NCI-H1092 treated with DMSO at 0.1 percent for 48 hours (cell line): ENCODE measurements around the gene PPP2R2D.
"Not testable (repeated sequence)": the region's sequence is repeated elsewhere in the genome, so short reads cannot be mapped to it uniquely, and the experiment has no call there.

Experiments used
- DNase-seq: peaks from one replicate; lab custom pipeline; 2025; lab: John Stamatoyannopoulos, UW

Gene PPP2R2D

DNA sequence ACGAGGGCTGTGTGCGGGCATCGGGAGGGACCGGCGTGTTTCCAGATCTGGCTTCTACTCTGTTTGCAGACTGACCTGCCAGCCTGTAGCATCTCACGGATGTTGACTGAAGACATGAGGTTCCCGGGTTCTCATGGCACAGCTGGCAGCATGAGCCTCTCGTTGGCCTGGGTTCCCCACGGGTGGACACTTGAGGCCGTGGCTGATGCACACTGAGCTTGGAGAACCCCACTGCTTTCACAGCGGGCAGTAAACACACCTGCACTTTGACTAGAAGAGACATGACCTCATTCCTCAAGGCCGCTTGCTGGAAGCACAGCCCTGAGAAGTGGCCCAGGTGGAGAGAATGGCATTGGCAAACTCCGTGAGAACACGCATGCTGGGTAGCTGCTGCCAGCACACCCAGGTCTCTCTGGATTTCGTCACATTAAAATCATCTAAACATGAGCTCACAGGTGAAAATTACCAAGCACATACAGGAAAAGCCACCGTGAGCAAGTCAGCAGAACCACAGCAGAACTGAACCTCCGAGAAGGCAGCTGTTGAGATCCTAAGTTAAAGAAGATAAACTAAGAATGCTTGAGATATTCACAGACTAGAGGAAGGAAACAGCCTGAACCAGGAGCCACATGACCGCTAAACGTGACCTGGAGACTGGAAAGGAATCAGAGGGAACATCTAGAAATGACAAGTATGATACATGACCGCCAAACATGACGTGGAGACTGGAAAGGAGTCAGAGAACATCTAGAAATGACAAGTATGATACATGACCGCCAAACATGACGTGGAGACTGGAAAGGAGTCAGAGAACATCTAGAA lies 48.4 kb downstream of the PPP2R2D start:
- DNase-seq, result no peak

DNA sequence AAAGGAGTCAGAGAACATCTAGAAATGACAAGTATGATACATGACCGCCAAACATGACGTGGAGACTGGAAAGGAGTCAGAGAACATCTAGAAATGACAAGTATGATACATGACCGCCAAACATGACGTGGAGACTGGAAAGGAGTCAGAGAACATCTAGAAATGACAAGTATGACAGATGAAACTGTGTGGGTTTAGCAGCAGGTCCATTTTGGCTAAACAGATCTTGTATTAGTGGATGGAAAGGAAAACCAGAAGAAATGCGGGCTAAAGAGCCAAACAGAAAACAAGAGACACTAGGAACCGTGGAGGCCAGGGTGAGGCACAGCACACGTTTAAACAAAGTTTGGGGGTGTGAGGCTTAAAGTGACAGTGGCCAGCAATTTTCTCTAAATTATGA lies 49.1 kb downstream of the PPP2R2D start:
- not testable (repeated sequence) for DNase-seq

DNA sequence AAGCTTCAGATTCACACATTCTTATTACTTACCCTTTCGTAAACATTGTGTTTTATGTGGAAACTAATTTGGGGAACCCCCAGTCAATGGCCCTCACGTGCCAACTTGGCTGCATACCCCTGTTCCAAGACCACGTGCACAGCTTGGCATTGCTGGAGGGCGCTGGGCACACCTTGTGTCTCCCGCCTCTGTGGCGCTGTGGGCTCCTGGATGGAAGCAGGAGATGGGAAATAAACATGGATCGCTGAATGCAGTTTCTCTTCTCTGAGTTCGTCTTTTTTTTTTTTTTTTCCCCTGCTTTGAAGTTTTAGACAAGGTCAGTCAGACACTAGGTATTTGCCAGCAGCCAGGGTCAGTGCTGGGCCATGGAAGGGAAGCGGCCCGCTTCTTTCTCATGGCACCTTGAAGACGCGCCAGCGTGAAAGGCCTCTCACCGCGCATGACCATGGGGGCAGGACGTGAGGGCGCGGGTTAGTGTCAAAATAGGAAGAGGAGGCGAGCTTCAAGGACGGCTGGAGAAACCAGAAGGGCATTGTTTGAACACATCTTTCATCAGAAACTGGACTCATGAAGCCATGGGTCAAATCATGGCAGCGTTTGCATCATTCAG lies 53.7 kb downstream of the PPP2R2D start:
- no peak for DNase-seq

DNA sequence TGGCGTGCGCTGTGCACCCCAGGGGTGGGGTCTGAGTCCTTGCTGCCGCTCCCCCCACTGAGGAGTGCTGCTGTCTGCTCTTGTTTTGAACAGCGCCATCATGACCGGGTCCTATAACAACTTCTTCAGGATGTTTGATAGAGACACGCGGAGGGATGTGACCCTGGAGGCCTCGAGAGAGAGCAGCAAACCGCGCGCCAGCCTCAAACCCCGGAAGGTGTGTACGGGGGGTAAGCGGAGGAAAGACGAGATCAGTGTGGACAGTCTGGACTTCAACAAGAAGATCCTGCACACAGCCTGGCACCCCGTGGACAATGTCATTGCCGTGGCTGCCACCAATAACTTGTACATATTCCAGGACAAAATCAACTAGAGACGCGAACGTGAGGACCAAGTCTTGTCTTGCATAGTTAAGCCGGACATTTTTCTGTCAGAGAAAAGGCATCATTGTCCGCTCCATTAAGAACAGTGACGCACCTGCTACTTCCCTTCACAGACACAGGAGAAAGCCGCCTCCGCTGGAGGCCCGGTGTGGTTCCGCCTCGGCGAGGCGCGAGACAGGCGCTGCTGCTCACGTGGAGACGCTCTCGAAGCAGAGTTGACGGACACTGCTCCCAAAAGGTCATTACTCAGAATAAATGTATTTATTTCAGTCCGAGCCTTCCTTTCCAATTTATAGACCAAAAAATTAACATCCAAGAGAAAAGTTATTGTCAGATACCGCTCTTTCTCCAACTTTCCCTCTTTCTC lies 55.0 kb downstream of the PPP2R2D start:
- DNase-seq, result no peak

DNA sequence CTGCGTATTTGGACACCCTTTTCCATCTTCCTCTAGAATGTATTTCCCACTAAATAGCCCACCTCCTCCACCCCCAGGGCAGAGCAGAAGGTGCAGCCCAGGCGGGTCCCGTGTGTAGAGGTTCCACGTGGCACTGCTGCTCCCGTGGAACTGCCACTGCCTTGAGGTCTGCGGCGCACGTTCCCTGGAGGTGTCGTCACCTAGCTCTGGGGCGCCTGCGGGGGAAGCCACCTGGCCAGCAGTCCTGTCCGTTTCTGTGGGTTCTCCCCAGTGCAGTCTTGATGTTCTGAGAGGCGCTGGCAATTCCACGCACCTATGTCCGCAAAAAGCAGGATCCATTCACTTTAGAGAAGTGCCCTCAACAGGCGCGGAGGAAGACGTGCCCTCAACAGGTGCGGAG lies 59.0 kb downstream of the PPP2R2D start:
- no peak for DNase-seq

DNA sequence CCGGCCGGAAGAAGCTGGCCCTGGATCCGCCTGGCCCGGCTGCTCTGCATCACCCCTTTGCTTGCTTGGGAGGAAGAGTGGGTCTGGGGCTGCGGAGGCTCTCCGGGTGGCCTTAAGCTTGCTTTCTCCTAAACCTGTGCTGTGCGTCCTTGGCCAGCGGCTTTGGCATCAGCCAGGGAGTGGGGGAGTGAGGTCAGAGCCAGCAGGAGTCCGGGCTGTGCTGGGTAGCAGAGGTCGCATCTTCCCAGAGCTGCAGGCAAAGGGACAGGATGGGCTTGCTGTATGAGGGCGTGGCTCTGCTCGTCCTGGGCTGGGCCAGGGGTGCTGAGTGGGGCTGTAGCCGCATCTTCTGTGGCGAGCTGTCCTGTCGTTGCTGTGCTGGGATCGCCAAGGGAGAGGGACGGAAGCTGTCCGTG lies 59.8 kb downstream of the PPP2R2D start:
- no peak for DNase-seq

DNA sequence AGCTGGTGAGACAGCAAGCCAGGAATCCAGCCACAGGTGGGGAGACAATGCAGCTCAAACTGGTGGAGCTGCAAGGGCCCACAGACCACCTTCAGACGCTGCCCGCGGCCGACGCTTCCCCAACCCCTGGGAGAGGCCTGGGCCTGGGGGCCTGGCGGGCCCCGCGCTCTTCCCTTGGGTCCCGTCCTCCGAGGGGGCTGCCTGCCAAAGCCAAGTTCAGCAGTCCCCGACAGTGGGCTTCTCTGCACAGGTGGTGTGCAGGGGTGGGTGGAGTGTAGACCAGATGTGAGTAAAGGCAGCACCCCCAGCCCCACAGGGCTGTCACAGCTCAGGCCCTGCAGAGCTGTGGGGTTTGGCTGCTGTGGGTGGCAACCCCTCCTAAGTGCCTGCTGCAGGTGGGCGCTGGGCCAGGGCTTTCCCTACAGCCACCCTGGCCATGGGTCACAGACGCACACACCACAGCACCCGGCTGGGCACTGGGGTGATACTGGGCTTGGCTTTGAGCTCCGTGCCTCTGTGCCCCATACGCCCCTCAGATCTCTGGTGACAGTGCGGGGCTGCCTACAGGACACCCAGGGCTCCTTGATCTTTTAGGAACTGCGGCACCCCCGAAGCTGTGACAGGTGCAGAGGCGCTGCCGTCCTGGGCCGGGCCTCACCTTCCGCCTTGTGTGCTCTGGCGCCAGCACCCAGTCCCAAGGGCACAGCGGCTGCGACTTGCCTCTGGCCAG lies 60.4 kb downstream of the PPP2R2D start:
- no peak for DNase-seq

DNA sequence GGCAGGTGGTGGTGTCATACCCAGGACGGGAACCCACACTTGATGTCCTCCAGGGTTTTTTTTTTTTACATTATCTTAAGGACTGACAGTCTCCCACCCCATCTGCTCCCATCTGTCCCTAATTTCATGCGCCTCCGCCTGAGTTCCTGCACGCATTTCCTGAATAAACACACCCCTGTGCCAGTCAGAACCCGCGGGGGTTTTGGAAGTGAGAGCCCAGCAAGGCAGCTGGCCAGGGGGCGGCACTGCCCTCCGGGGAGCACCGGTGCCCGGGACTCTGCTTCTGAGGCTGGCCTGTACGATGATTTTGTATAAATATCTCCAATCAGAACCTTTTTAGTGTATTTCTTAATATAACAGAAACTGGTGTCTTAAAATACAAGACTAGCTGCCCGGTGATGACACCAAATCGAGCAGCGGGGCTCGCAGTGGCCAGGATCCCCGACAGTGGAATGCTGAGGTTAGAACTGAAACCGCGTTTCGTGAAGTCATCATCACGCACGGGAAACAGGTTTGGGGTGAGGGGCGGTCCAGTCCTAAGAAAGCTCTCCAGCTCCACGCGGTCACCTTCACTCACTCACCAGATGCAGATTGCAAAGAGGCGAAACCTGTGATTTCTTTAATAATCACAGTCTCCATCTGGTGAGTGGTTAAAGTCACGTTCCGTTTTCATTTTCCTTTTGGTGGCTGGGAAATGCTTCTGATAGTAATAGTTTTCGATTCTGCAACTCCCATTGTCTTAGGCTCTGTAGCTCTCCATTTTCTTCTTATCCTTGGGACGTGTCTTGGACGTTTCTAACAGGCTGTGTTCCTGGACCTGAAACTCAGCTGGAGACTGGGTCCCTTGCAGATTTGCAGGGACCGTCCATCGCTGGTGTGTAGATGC lies 61.2 kb downstream of the PPP2R2D start:
- DNase-seq, result peak; percentile 3

DNA sequence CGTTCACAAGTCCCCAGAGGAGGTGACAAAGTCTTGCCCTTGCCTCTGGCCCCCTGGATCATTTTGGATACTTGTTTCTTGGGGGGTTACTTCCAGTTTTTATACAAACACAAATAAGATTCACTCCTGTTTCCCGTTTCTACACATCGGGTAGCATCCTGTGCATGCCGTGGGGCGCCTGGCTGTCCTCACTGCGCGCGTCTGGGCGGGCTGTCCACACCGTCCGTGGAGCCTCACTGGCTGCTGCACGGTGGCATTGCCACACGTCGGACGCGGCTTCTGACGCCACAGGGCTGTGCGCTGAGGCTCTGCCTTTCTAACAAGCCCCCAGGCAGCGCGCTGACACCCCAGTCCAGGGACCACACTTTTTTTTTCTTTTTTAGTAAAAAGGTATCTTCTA lies 62.5 kb downstream of the PPP2R2D start:
- DNase-seq, result no peak

DNA sequence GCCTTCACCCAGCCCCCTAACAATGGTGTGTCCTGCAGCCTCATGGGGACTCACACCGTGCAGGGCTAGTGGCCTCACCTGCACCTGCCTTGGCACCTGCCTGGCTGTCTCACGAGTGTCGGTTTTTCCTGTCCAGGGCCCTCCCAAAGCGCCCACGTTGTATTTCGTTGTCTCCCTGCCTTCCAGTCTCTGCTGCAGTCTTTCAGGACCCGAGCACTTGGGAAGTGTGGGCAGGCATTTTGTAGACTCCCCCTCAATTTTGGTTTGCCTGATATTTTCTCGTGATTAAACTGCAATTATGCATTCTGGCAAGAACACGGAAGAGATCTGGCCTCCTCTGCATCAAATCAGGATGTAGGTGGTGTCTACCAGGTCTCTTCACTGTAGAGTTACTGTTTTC lies 63.0 kb downstream of the PPP2R2D start:
- DNase-seq, result no peak

DNA sequence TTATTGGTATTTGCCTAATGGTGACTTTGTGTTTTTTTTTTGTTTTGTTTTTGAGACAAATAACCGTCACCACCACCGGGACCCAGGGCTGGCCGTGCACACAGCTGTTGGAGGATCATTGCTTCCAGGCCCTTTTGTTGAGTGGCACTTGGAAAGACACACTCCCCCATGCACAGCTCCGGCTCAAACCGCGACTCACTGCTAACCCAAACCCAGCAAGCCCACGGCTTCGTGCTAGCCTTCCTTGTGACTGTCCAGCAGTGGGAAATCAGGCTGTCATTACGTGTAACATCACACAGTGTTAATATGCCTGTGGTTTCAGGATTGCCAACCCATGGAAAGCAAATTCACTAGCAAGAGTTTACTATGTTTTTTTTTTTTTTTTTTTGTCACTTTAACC lies 63.5 kb downstream of the PPP2R2D start:
- DNase-seq, result no peak

DNA sequence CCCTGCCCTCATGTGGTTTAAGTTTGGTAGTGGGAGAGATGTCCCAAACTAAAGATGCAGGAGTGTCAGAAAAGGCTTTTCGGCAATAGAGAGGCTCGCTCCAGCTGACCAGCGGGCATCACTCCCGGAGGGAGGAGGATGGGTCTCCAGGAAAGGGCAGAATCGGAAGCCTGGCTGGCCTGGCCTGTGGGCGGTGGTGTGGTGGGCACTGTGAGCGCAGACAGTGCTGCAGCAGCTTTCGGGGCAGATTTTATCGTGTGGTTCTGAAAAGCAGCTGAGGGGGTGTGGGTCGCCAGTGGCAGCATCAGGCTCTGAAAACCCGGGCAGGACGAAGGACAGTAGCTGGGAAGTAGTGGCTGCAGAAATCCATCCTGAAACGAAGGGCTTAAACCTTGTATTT lies 68.1 kb downstream of the PPP2R2D start:
- DNase-seq, result no peak

DNA sequence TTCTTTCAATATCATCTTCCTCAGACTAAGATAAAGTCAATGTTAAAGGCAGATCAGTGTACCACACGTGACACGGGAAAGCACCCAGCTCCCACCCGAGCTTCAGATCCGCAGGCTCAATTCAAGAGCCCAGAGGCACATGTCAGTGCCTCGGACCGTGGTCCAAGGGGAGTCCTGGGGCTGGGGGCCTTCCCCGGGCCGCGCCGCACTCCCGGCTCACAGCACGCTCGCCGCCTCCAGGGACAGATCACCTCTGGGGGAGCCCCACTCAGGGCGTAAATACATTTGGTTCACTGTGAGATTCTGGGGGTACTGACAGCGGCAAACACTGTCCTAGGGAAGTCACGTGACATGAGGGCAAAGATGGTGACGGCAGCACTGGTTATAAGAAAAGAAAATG lies 70.1 kb downstream of the PPP2R2D start:
- DNase-seq, result no peak

DNA sequence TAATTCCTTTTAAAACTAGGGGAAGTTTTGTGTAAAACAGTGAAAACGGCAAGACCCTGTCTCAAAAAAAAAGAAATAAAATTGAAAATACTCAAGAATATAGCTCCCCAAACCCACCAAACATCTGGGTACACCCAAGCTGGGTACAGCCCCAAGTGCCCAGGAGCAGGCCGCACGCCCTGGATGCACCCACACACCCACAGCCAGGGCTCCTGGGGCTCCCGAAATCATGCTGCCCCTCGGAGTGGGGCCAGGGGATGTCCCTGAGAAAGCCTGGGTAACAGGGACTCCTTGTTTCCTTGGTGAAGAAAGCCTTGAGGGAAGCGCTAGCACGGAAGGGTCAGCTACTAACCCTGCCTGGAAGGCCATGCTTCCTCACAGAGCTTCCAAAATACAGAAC lies 70.8 kb downstream of the PPP2R2D start:
- DNase-seq, result no peak

DNA sequence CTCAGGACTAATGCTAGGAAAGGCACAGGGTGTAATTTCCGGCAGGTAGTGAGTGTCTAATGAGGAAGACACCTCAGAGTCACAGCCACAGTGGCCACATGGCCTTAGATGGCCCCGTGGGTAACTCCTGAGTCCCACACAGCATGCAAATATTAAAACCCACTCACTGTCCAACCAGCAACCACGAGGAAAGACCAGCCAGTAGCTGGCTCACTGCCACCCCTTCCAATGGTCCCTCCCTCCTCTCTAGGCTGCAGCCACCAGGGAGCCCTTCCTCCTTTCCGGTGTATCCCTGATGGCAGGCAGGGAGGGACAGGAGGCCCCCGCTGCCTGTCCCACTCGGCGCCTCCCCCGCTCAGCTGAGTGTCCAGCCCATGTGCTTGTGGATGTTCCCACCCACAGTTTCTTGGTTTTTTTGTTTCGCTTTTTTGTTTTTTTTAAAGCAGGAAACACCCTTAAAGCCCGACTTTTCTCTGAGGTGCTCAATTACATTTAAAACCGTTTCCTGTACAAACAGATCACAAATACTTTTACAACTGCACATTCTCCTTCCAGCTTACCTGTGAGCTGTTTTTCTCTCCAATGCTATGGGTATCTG lies 71.8 kb downstream of the PPP2R2D start:
- no peak for DNase-seq

DNA sequence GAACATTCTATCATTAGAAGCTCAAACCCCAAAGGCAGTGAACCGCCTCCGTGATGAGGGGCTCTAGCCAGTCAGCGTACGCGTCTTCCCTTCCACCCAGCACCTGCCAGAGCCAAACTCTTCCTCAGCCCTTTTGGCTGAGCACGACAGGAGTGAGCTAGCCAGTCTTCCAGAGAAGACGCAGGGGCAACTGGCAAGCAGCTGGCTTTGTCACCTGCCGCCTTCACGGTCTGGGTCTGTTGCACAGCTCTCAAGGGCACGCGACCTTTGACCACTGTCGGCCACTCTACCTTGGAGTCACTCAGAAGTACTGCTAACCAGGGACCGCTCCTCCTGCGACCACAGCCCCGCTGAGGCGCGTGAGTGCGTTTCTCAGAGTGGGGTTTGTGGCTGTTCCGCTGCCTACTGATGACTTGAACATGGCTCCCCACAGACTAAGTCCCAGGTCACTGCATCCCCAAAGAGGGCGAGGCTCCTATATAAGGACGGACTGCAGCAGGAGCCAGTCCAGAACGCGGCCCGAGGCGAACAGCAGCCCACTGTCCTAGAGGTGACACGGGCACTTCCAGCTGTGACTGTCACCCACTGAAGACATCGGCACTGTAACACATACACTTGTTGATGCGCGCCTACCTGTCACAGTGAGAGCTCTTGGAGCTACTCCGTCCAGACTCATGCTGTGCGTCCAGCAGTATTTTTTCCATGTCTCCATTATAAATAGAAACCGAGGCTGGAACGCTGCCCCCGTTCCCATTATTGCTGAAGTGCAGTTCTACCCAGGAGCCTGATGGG lies 72.5 kb downstream of the PPP2R2D start:
- no peak for DNase-seq

DNA sequence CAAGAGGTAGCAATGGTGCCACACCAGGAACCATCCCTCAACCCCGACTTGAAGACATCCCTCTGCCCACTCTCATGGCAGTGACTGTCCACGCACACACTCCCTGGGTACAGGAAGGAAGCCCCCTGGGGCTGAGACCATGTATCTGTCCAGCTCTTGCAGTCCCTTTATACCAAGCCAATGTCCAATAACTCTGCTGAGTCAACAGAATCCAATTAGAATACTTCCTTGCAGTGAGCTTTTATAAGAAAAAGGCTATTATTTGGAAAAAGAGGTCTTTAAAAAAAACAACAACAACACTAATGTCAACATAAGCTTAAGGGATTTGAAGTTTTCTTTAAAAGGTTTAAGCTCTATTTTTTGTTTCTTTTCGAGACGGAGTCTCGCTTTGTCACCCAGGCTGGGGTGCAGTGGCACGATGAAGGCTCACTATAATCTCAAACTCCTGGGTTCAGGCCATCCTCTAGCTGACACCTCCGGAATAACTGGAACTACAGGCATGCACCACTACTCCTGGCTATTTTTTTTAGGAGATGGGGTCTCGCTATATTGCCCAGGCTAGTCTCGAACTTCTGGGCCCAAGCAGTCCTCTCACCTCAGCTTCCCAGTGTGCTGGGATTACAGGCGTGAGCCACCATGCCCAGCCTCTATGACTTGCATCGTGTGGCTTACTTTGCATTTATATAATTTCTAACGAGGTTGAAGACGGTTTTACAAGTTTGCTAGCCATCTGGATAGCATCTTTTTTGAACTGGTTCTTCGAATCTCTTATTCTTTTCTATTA lies 73.4 kb downstream of the PPP2R2D start:
- no peak for DNase-seq

DNA sequence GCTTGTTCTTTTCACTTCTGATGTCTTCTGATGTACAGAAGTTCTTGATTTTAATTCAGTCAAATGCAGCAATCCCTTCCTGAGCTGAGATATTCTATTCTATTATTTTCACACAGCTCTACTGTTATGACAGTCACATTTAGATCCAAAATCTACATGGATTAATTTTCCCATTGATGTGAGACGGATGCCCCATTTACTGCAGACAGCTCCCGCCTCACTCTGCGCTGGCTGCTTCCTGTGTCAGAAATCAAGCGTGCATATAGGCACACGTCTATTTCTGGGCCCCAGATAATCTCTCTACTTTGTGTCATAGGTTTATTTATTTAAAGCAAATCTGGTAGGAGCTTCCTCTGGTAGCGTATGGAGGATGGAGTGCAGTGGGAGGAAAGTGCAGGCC lies 74.2 kb downstream of the PPP2R2D start:
- DNase-seq, result no peak

DNA sequence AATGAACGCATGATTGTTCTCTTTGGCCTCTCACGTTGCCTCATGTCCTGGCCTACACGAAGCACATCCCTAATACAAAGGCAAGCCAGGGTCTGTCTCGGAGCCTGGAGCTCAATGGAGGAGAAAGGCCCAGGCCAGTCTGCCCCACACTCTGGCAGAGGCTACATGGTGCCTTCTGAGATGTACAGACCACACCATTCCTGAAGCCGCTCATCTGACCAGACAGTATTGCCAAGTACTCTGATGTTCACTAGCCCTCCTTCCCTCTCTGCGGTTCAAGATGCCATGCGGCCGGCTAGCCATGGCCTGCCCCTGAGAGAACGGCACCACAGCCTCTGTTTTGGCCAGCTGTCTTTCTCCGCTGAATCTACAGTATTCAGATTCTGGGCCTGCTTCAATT lies 75.0 kb downstream of the PPP2R2D start:
- DNase-seq, result no peak
